Osteoblast (primary cell): ENCODE data around the gene DTX3L. TPM values are rescaled to one million over a fixed set of nuclear protein-coding genes. Genes with fewer than 3 reads are reported as not detected.

Experiments used
- DNase-seq: peaks from one replicate; pipeline ENCODE4 v3.0.0; 2011; ENCODE audit warnings: low spot score, mixed read lengths; ENCODE audit not compliant: insufficient read length; ENCODE audit errors: missing footprints
- H2AFZ ChIP-seq: 2 replicates; pipeline ENCODE4 v1.6.0; 2011; ENCODE audit warnings: mild to moderate bottlenecking, low read length
- H3K27ac ChIP-seq: 2 replicates; pipeline ENCODE4 v1.5.1; 2011; ENCODE audit warnings: mild to moderate bottlenecking, low read depth, low read length, moderate library complexity
- H3K27me3 ChIP-seq: 2 replicates; pipeline ENCODE4 v1.6.0; 2012; ENCODE audit warnings: mild to moderate bottlenecking, control low read depth, inconsistent platforms, low read length, moderate library complexity; ENCODE audit not compliant: insufficient read depth
- H3K36me3 ChIP-seq: 2 replicates; pipeline ENCODE4 v1.5.1; 2011; ENCODE audit warnings: mild to moderate bottlenecking, low read length, control low read depth, moderate library complexity; ENCODE audit not compliant: insufficient read depth
- H3K4me1 ChIP-seq: 2 replicates; pipeline ENCODE4 v1.5.1; 2011; ENCODE audit warnings: mild to moderate bottlenecking, low read length, control low read depth, moderate library complexity; ENCODE audit not compliant: insufficient read depth
- H3K4me2 ChIP-seq: 2 replicates; pipeline ENCODE4 v1.6.0; 2011; ENCODE audit warnings: mild to moderate bottlenecking, low read length; ENCODE audit not compliant: insufficient read depth
- H3K4me3 ChIP-seq: fragments of 200-600 bp; sonication (generic); 3 replicates; pipeline ENCODE4 v1.5.1; 2012; ENCODE audit warnings: mild to moderate bottlenecking, low read length, inconsistent platforms; ENCODE audit not compliant: insufficient read depth
- H3K79me2 ChIP-seq: 2 replicates; pipeline ENCODE4 v1.6.0; 2012; ENCODE audit warnings: mild to moderate bottlenecking, low read length, control low read depth, inconsistent platforms; ENCODE audit not compliant: insufficient read depth
- H3K9me3 ChIP-seq: 2 replicates; pipeline ENCODE4 v1.5.1; 2011; ENCODE audit warnings: low read depth, low read length, control low read depth
- H4K20me1 ChIP-seq: 2 replicates; pipeline ENCODE4 v1.6.0; 2012; ENCODE audit warnings: mild to moderate bottlenecking, low read length, control low read depth; ENCODE audit not compliant: insufficient read depth
- total RNA-seq: library from RNA; depleted of rRNA; stranded (reverse); fragments of >200 nt; gene quantifications from 2 replicates; pipeline ENCODE4 v1.2.3, GENCODE V29; 2012
- TF ChIP-seq, protein P1 (sequence below): IDR thresholded peaks from 2 replicates; pipeline ENCODE4 v1.5.1; 2011; ENCODE audit warnings: mild to moderate bottlenecking, low read depth, low read length, moderate library complexity; ENCODE audit errors: extremely low read depth

DTX3L gene
- total RNA-seq, 1 donor, result 33.7 TPM

DNA sequence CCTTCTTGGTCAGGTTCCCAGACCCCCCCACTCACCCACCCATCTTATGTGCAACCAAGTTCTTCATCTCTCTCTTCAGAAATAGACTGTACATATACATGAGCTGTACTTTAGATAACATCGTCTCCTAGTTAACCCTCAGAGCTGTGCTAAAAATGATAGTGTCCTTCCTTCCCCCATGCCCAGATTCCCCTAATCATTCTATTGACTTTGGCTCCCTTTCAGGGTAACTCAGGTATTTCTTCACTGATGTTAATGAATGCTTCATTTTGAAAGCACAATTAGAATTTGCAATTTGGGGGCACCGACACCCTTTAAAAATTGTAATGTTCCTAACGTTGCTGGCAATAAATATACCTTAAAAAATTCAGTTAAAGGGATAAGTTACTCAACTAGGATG lies 11.0 kb upstream of the DTX3L start:
- TF ChIP-seq, protein P1, sequence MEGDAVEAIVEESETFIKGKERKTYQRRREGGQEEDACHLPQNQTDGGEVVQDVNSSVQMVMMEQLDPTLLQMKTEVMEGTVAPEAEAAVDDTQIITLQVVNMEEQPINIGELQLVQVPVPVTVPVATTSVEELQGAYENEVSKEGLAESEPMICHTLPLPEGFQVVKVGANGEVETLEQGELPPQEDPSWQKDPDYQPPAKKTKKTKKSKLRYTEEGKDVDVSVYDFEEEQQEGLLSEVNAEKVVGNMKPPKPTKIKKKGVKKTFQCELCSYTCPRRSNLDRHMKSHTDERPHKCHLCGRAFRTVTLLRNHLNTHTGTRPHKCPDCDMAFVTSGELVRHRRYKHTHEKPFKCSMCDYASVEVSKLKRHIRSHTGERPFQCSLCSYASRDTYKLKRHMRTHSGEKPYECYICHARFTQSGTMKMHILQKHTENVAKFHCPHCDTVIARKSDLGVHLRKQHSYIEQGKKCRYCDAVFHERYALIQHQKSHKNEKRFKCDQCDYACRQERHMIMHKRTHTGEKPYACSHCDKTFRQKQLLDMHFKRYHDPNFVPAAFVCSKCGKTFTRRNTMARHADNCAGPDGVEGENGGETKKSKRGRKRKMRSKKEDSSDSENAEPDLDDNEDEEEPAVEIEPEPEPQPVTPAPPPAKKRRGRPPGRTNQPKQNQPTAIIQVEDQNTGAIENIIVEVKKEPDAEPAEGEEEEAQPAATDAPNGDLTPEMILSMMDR, result no peak
- Histone ChIP-seq H3K36me3 (peaks cover 23% of the 10 kb centered on the region), H3K9me3 (no peaks in the 10 kb centered on the region), H2AFZ (no peak overlapping the region), H4K20me1 (no peaks in the 10 kb centered on the region), H3K27me3 (no peaks in the 10 kb centered on the region), H3K4me3 (no peak overlapping the region), H3K4me2 (no peak overlapping the region), H3K27ac (no peak overlapping the region), H3K4me1 (no peaks in the 10 kb centered on the region), H3K79me2 (no peaks in the 10 kb centered on the region)
- no peak for DNase-seq

DNA sequence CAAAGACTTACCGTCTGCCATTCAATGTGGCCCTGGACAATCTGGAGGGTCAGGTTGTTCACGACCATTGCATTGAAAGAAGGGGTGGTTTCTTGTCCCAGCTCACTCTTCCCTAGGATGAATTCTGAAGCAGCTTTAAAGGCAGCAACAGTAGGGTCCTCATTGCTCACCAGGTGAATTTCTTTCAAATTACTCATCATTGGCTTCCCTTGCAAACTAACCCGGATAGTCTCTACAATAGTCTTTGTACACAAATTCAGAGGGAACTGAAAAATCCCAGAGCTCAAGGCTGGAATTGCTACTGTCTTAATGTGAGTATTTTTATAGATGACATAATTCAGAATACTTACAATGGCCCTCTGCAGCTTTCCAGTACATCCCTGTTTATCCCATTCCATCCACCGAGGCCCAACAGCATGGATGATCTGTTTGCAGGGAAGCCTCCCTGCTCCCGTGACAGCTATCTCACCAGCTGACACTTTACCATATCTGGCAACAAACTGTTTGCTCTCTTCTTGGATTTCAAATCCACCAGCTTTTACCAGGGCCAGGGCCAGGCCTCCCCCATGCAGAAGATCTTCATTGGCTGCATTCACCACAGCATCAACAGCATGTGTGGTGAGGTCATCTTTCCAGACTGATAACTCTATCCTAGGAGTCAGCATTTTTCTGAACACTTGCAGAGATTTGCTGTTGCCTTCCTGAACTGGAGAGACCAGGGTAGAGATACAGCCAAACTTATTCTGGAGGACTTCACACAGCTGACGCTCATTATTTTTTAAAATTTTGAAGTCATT lies 8.7 kb upstream of the DTX3L start:
- no peak overlapping the region for H2AFZ ChIP-seq
- H3K4me1 ChIP-seq, result no peaks in the 10 kb centered on the region
- H4K20me1 ChIP-seq, result no peaks in the 10 kb centered on the region
- DNase-seq, result no peak
- H3K36me3 ChIP-seq, result peaks cover 22% of the 10 kb centered on the region
- H3K79me2 ChIP-seq, result no peaks in the 10 kb centered on the region
- no peaks in the 10 kb centered on the region for H3K9me3 ChIP-seq
- H3K27me3 ChIP-seq, result no peaks in the 10 kb centered on the region
- H3K4me3 ChIP-seq, result no peak overlapping the region
- H3K27ac ChIP-seq, result no peak overlapping the region
- TF ChIP-seq, protein P1, result no peak
- no peak overlapping the region for H3K4me2 ChIP-seq

DNA sequence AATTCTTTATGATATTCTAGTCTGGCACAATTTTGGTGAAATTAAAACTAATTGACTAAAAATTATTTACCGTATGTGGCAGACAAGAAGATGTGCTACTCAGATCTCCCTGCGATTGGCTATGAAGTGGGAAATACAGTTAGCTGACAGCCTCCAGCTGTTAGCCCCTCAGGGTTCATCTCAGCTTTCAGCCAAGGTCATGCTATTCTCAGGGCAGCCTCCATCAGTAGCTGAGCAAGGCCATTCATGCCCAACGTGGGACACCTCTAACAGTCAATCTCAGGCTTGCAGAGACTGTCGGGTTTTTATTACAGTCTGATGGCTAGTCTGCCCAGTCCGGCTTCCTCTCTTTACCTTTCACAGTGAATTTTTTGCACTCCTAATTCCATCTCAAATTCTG lies 6.8 kb upstream of the DTX3L start:
- Histone ChIP-seq H3K27me3 (no peaks in the 10 kb centered on the region), H3K4me3 (no peak overlapping the region), H2AFZ (no peak overlapping the region), H3K79me2 (no peaks in the 10 kb centered on the region), H3K36me3 (peaks cover 12% of the 10 kb centered on the region), H3K9me3 (no peaks in the 10 kb centered on the region), H4K20me1 (no peaks in the 10 kb centered on the region), H3K27ac (no peak overlapping the region), H3K4me2 (no peak overlapping the region), H3K4me1 (no peaks in the 10 kb centered on the region)
- DNase-seq, result no peak
- TF ChIP-seq, protein P1, result no peak

DNA sequence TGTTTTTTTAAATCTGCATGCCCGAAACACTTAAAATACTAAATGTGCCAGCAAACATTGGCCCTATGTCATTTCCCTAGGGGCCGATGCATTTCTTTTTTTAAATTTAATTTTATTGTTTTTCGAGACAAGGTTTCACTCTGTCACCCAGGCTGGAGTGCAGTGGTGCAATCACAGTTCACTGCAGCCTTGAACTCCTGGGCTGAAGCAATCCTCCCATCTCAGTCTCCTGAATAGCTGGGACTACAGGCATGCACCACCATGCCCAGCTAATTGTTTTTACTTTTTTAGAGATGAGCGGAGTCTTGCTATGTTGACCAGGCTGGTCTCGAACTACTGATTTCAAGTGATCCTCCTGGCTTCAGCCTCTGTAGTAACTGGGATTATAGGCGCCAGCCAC lies 5.5 kb upstream of the DTX3L start:
- Histone ChIP-seq H3K4me1 (peaks cover 8% of the 10 kb centered on the region), H3K27ac (no peak overlapping the region), H4K20me1 (no peaks in the 10 kb centered on the region), H3K27me3 (no peaks in the 10 kb centered on the region), H3K4me3 (no peak overlapping the region), H3K4me2 (no peak overlapping the region), H3K36me3 (peaks cover 12% of the 10 kb centered on the region), H2AFZ (no peak overlapping the region), H3K9me3 (no peaks in the 10 kb centered on the region), H3K79me2 (peaks cover 7% of the 10 kb centered on the region)
- TF ChIP-seq, protein P1, result no peak
- no peak for DNase-seq
